Psoas muscle (tissue), 8 donors: ENCODE results near the gene MTSS2. TPM values are rescaled to one million over a fixed set of nuclear protein-coding genes. Genes with fewer than 3 reads are reported as not detected.
A peak's percentile ranks its signal among the peaks of the same experiment; 100 is the strongest.

Experiments used
- ATAC-seq, 4 donors: fragments of 200-7000 bp; cut with Tn5 transposase; one replicate each; pipeline ENCODE4 v1.9.1; 2020; ENCODE audit warnings: moderate library complexity in 3 of 4, mild to moderate bottlenecking in 2 of 4
- DNase-seq, 2 donors: peaks; one replicate each; pipeline ENCODE4 v3.0.0-alpha.2; 2020
- H3K27ac ChIP-seq: fragments of 200-600 bp; one replicate; pipeline ENCODE4 v1.8.0; 2022
- H3K27me3 ChIP-seq, 3 donors: fragments of 200-600 bp in 1 of 3; one replicate each; pipeline versions ENCODE4 v1.6.1 to v1.8.0; 2013 to 2022; ENCODE audit warnings: low read length in 2 of 3, mild to moderate bottlenecking in 2 of 3, moderate library complexity in 1 of 3; ENCODE audit not compliant: insufficient read depth in 3 of 3
- H3K36me3 ChIP-seq, 2 donors: fragments of 200-600 bp in 1 of 2; one replicate each; pipeline versions ENCODE4 v1.6.1 to v1.8.0; 2013 to 2022; ENCODE audit warnings: low read depth in 1 of 2, mild to moderate bottlenecking in 1 of 2, moderate library complexity in 1 of 2; ENCODE audit not compliant: insufficient read depth in 1 of 2
- H3K4me1 ChIP-seq: fragments of 200-600 bp; one replicate; pipeline ENCODE4 v1.8.0; 2022
- H3K4me3 ChIP-seq: fragments of 200-600 bp; one replicate; pipeline ENCODE4 v1.8.0; 2022; ENCODE audit warnings: mild to moderate bottlenecking
- H3K9me3 ChIP-seq: fragments of 200-600 bp; one replicate; pipeline ENCODE4 v1.8.0; 2022
- WGBS, 3 donors: extraction: QIAGEN DNeasy Blood & Tissue Kit; methylation state at CpG; one replicate each; pipeline versions ENCODE4 v1.1.6 to v1.1.7; 2013; 5-methylcytosine and 5-hydroxymethylcytosine counted together
- intact Hi-C, 2 donors: fragments of 100-400 bp; cut with DNase I; formaldehyde crosslinking; loops; one replicate each; pipeline versions ENCODE4 v1.11.0 to v1.14.2; 2022
- polyA plus RNA-seq, 3 donors: library from polyadenylated mRNA; stranded (reverse); fragments of 200-250 nt; gene quantifications; one replicate each; pipeline ENCODE4 v1.2.3, GENCODE V29; 2013
- total RNA-seq, 4 donors: library from RNA; stranded (reverse); fragmentation: NEBNext Ultra II Directional in 2 of 4; extraction: Animal tissue kit (Norgen Biotek cat#: 25700) in 2 of 4; gene quantifications; one replicate each; pipeline versions ENCODE4 v1.2.1 to v1.2.4, GENCODE V29; 2021 to 2023
- TF ChIP-seq, protein P1 (sequence below): fragments of 200-600 bp; IDR thresholded peaks from one replicate; pipeline ENCODE4 v1.8.0; 2022; ENCODE audit warnings: antibody characterized with exemption
- donor health status: healthy with polysubstance abuse.
- donor health status: DM: no; HTN: no; CAD: no; lungs with moderate emphysema.
- donor health status: Bipolar disorder and iron deficiency.
- donor health status: healthy.
- donor health status: DM: yes; HTN: yes; CAD: no.
- donor health status: DM: no; HTN: no; CAD: no.
- donor health status: DM: no; HTN: no; CAD: no.
- donor health status: DM: yes; HTN: yes; CAD: no.

Gene MTSS2
- total and polyA plus RNA-seq, 7 donors = 50.0 to 166 (median 107) TPM

DNA sequence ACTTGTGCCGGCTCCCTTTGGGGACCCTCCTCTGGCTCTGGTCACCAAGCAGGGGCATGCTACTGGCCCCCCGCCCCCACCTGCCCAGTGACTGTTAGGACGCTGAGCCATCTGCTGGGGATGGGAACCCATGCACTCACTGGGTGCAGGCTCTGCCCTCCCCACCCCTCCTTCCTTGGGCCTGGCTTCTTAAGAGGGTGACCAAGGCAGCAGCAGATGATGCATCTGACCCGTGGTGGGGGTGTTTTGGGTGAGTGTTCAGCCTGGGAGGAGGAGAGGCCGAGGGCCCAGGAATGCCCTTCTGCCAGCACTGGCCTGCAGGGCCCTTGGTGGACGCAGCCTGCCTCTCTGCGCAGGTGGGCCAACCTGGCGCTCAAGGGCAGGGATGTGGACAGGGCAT lies 19.2 kb upstream of the MTSS2 start:
- no peak for ATAC-seq
- H3K4me3 ChIP-seq = no peak overlapping the region
- DNase-seq = no peak
- no peaks in the 10 kb centered on the region for H3K9me3 ChIP-seq
- TF ChIP-seq, protein P1, sequence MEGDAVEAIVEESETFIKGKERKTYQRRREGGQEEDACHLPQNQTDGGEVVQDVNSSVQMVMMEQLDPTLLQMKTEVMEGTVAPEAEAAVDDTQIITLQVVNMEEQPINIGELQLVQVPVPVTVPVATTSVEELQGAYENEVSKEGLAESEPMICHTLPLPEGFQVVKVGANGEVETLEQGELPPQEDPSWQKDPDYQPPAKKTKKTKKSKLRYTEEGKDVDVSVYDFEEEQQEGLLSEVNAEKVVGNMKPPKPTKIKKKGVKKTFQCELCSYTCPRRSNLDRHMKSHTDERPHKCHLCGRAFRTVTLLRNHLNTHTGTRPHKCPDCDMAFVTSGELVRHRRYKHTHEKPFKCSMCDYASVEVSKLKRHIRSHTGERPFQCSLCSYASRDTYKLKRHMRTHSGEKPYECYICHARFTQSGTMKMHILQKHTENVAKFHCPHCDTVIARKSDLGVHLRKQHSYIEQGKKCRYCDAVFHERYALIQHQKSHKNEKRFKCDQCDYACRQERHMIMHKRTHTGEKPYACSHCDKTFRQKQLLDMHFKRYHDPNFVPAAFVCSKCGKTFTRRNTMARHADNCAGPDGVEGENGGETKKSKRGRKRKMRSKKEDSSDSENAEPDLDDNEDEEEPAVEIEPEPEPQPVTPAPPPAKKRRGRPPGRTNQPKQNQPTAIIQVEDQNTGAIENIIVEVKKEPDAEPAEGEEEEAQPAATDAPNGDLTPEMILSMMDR = no peak
- H3K4me1 ChIP-seq = peaks cover 51% of the 10 kb centered on the region
- intact Hi-C loops = no loop called here
- 84 to 93% (median 86%) methylated on average over 8 of the region's 8 CpGs for WGBS, 3 donors
- no peak overlapping the region for H3K27ac ChIP-seq
- H3K27me3 ChIP-seq = no peaks in the 10 kb centered on the region
- H3K36me3 ChIP-seq = no peaks in the 10 kb centered on the region

DNA sequence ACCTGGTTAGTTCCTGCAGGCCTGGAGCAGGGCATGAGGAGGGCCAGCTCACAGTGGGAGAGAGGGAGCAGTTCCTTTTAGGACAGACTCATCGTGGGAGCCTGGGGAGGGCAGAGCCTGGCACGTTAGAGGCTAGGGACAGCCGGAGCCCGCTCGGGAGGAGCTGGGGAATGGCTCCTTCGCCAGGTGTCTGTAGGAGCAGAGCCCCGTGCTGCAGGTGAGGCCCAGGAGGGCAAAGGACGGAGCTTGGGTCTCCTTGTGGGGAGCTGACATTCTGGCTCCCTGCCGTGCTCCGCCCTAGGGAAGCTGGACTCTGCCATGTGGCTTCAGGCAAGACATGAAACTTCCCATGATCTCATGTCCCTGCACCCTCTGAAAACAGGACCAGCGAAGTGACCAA lies 18.7 kb upstream of the MTSS2 start:
- intact Hi-C loops = loop anchor here in 1 of 2 donors (5.0 kb wide), 1 partner anchor 33 kb away; no protein-coding TSS in a partner anchor
- Histone ChIP-seq H3K27ac (peak overlapping the region; percentile 85), H3K4me1 (peaks cover 55% of the 10 kb centered on the region), H3K36me3 (no peaks in the 10 kb centered on the region), H3K27me3 (no peaks in the 10 kb centered on the region), H3K4me3 (no peak overlapping the region), H3K9me3 (no peaks in the 10 kb centered on the region)
- DNase-seq = no peak
- no peak for ATAC-seq
- TF ChIP-seq, protein P1 = no peak
- WGBS, 3 donors = 70 to 91% (median 77%) methylated on average over 11 of the region's 11 CpGs

DNA sequence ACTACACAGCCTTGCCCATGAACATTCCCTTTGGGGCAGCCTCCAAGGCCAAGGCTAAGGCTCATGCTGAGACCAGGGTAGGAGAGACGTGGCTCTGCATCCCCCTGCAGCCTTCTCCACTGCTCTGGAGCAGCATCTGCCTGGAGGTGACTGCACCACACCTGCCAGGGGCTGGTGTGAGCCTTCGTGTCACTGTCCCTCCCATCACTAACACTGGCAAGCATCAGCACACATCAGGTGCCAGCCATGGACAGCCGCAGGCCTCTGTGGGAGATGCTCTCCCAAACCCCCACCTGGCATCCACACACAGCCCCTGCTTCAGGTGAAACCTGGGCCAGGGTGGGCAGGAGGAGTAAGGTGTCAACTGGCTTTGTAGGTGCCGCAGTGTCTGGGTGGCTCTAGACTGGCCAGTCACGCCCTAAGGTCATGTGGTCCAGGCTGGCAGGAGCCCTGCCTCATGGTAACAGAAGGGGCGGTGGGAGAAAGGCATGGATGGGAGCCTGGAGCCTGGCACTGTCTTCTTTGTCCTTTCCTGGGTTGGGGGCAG lies 18.1 kb upstream of the MTSS2 start:
- Histone ChIP-seq H3K27me3 (no peaks in the 10 kb centered on the region), H3K9me3 (no peaks in the 10 kb centered on the region), H3K36me3 (no peaks in the 10 kb centered on the region), H3K27ac (peak overlapping the region; percentile 85), H3K4me1 (peaks cover 58% of the 10 kb centered on the region), H3K4me3 (no peak overlapping the region)
- WGBS, 3 donors = 68 to 90% (median 79%) methylated on average over 6 of the region's 6 CpGs
- TF ChIP-seq, protein P1 = no peak
- ATAC-seq (no peak), DNase-seq (no peak)
- intact Hi-C loops = loop anchor here in 1 of 2 donors (5.0 kb wide), 1 partner anchor 33 kb away; no protein-coding TSS in a partner anchor

DNA sequence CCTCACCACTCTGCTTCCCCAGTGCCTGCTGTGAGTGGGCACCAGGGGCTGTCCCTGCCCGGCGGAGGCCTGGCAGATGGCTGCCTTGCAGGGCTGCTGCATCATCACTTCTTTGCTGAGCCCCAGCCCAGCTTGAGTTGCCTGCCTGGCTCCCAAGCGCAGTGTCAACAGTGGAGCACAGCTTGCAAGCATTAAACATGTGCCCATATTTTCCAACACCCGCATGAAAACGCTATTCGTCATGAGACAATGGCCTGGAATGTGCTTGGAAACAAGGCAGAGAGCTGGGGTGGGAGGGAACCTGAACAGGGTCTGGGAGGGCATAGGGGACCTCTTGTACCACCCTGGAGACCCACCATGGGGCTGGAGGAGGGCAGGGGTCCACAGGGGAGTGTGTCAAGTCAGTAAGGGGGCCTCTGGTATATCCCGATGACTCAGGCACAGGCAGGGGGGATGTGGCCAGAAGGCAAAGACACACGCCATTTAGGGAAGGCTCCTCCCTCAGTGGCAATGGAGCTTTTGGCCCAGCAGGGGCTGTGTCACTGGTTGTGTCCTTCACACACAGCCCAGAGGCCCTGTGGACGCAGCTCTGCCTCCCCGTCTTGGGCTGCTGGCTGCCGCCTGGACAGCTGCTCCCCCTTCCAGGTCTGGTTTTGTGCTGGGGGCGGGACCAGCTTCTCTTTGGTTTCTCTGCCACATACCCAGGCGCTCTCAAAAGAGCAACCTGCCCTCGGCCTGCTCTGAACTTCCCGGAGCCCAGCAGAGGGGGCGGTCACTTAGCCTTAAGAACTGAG lies 17.4 kb upstream of the MTSS2 start:
- intact Hi-C loops = loop anchor here in 1 of 2 donors (5.0 kb wide), 1 partner anchor 34 kb away; no protein-coding TSS in a partner anchor
- DNase-seq = peak; percentile 75 to 86
- peak overlapping the region; percentile 85 for H3K27ac ChIP-seq
- WGBS, 3 donors = 34 to 47% (median 37%) methylated on average over 16 of the region's 16 CpGs
- no peaks in the 10 kb centered on the region for H3K27me3 ChIP-seq
- no peak overlapping the region for H3K4me3 ChIP-seq
- no peaks in the 10 kb centered on the region for H3K36me3 ChIP-seq
- peaks cover 62% of the 10 kb centered on the region for H3K4me1 ChIP-seq
- H3K9me3 ChIP-seq = no peaks in the 10 kb centered on the region
- TF ChIP-seq, protein P1 = peak; percentile 35
- ATAC-seq = peak; percentile 68 to 80 (median 78)
